D721Med (cell line): ENCODE data around the gene ARF5.

ENCODE experiments used
- DNase-seq: peaks from one replicate; pipeline ENCODE4 v3.0.0; 2011; ENCODE audit warnings: low spot score; ENCODE audit not compliant: insufficient read length
- FAIRE-seq: peaks from 2 replicates; lab custom pipeline; 2011; peaks lifted over from hg19 to GRCh38; lab: Jason Lieb, UNC
- TF ChIP-seq, protein P1 (sequence below): IDR thresholded peaks from 2 replicates; pipeline ENCODE4 v1.5.1; 2012; ENCODE audit warnings: mild to moderate bottlenecking, control low read depth; ENCODE audit not compliant: insufficient read depth; ENCODE audit errors: missing control alignments

ARF5 gene

DNA sequence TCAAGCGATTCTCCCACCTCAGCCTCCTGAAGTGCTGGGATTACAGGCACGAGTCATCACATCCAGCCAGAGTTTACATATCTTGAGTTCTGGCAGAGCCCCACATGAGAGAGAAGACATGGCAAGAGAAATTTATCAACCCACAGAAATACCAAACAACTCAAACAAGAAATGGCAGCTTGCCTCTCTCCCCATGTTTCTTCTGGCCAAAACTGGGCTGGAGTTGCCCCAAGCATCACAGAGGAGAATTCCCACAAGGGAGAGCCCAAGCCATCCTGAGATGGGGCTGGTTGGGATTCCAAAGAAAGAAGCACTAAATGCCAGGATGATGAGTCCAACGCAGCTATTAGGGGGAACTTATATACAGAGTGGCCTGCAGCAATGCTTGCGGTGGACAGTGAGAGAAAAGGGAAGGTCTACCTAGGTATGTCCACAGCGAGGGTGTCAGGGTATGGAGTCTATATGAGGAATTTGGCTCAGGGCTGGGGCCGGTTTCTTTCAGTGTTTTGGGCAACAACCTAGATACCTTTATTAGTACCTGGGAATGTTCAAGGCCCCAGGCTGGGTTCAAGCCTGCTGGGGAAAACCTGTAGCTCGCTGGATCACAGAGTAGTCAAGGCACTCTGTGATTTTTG, 44.2 kb downstream of the ARF5 start:
- FAIRE-seq (no peak), DNase-seq (no peak)
- TF ChIP-seq, protein P1, sequence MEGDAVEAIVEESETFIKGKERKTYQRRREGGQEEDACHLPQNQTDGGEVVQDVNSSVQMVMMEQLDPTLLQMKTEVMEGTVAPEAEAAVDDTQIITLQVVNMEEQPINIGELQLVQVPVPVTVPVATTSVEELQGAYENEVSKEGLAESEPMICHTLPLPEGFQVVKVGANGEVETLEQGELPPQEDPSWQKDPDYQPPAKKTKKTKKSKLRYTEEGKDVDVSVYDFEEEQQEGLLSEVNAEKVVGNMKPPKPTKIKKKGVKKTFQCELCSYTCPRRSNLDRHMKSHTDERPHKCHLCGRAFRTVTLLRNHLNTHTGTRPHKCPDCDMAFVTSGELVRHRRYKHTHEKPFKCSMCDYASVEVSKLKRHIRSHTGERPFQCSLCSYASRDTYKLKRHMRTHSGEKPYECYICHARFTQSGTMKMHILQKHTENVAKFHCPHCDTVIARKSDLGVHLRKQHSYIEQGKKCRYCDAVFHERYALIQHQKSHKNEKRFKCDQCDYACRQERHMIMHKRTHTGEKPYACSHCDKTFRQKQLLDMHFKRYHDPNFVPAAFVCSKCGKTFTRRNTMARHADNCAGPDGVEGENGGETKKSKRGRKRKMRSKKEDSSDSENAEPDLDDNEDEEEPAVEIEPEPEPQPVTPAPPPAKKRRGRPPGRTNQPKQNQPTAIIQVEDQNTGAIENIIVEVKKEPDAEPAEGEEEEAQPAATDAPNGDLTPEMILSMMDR, result no peak

DNA sequence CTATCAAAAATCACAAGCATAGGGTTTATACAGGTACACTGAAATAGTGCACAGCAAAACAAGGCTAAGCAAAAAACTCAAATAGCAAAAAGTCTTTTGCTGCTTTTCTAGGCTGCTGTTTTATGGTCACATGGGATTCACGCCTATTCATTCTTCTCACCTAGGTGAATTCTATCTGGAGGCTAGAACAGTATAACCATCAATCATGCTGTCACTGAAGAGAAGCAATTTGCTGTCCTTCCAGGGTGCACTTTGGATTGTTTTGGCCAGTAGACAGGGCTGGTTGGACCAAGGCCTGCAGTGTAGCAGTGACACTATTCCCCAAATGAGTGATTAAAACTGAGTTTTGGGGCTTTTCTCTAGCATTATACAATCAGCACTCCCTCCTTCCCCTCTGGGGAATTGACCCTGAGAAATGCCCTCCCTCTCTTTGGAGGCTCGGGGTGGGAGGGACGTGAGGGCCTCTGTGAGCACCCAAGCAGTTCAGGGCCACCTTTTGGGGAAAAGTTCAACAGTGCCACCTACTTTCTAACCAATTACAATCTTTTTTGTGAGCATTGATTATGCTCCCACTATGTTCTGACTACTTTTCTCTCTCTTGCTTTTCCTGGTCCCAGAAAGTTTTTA, 47.6 kb downstream of the ARF5 start:
- FAIRE-seq (no peak), DNase-seq (no peak)
- TF ChIP-seq, protein P1, result no peak

DNA sequence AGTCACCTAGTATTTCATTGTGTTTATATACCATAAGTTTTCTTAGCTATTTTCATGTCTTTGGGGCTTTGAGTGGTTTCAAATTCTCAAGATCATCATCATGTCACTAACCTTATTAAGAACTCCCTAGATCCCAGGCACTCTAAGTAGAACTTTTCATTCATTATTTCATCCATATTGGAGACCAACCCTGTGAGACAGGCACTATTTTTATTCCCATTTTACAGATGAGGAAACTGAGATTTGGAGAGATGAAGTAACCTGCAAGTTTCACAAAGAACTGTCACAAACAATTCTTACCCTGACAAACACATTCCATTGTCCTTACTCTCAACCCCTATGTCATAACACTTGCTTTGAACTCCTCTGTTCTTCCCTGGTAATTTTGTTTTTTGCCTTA, 50.0 kb downstream of the ARF5 start:
- no peak for DNase-seq
- no peak for FAIRE-seq
- TF ChIP-seq, protein P1, result no peak
